GM23338 (cell line): Measurements from ENCODE around the gene MFNG. TPM values are rescaled to one million over a fixed set of nuclear protein-coding genes. Genes with fewer than 3 reads are reported as not detected.

ENCODE experiments used
- ATAC-seq: fragments of 200-7000 bp; cut with Tn5 transposase; 3 replicates; pipeline ENCODE4 v1.9.1; 2020
- DNase-seq: peaks from one replicate; pipeline ENCODE4 v3.0.0-alpha.2; 2015; ENCODE audit warnings: low spot score
- H2AFZ ChIP-seq: fragments of 200-600 bp; sonication (generic); 2 replicates; pipeline ENCODE4 v1.8.0; 2016; ENCODE audit warnings: antibody characterized with exemption, mild to moderate bottlenecking, moderate library complexity
- H3F3A ChIP-seq: fragments of 200-600 bp; sonication (generic); replicated peaks from 2 replicates; pipeline ENCODE4 v1.8.0; 2017; ENCODE audit warnings: antibody characterized with exemption, mixed run types, low read depth
- H3K27ac ChIP-seq: fragments of 200-600 bp; sonication (generic); 2 replicates; pipeline ENCODE4 v1.6.1; 2016; ENCODE audit warnings: low read depth
- H3K27me3 ChIP-seq: fragments of 200-600 bp; sonication (generic); 2 replicates; pipeline ENCODE4 v1.8.0; 2016; ENCODE audit warnings: mild to moderate bottlenecking, mixed run types, moderate library complexity; ENCODE audit not compliant: insufficient read depth
- H3K36me3 ChIP-seq: fragments of 200-600 bp; sonication (generic); 2 replicates; pipeline ENCODE4 v1.8.0; 2016; ENCODE audit warnings: mild to moderate bottlenecking; ENCODE audit not compliant: insufficient read depth
- H3K4me1 ChIP-seq: fragments of 200-600 bp; sonication (generic); 2 replicates; pipeline ENCODE4 v1.8.0; 2016; ENCODE audit warnings: mild to moderate bottlenecking, moderate library complexity; ENCODE audit not compliant: insufficient read depth
- H3K4me2 ChIP-seq: fragments of 200-600 bp; sonication (generic); 2 replicates; pipeline ENCODE4 v1.7.1; 2017; ENCODE audit warnings: mixed run types
- H3K4me3 ChIP-seq: fragments of 200-600 bp; sonication (generic); 2 replicates; pipeline ENCODE4 v1.6.1; 2016; ENCODE audit warnings: mixed run types
- H3K79me2 ChIP-seq: fragments of 200-600 bp; sonication (generic); replicated peaks from 2 replicates; pipeline ENCODE4 v1.8.0; 2017; ENCODE audit warnings: mild to moderate bottlenecking; ENCODE audit not compliant: insufficient read depth
- H3K9me2 ChIP-seq: fragments of 200-600 bp; sonication (generic); 2 replicates; pipeline ENCODE4 v1.8.0; 2017; ENCODE audit not compliant: insufficient read depth
- H4K20me1 ChIP-seq: fragments of 200-600 bp; sonication (generic); replicated peaks from 2 replicates; pipeline ENCODE4 v1.8.0; 2017; ENCODE audit warnings: mild to moderate bottlenecking; ENCODE audit not compliant: insufficient read depth
- H3K27ac Mint-ChIP-seq: 2 replicates; pipeline ENCODE4 v1.8.0; 2020; ENCODE audit warnings: inconsistent platforms, mild to moderate bottlenecking, moderate library complexity, mixed read lengths
- H3K27me3 Mint-ChIP-seq: 3 replicates; pipeline ENCODE4 v1.8.0; 2022; ENCODE audit warnings: low read depth, mild to moderate bottlenecking, moderate library complexity, mixed read lengths, inconsistent platforms; ENCODE audit not compliant: insufficient read depth, poor library complexity
- H3K36me3 Mint-ChIP-seq: 3 replicates; pipeline ENCODE4 v1.8.0; 2021; ENCODE audit warnings: low read depth, mild to moderate bottlenecking, inconsistent platforms, moderate library complexity, mixed read lengths
- H3K4me1 Mint-ChIP-seq: 3 replicates; pipeline ENCODE4 v1.8.0; 2020; ENCODE audit warnings: mild to moderate bottlenecking, inconsistent platforms, mixed read lengths
- H3K4me3 Mint-ChIP-seq: 3 replicates; pipeline ENCODE4 v1.8.0; 2021; ENCODE audit warnings: moderate library complexity, mild to moderate bottlenecking, inconsistent platforms, mixed read lengths
- H3K9me3 Mint-ChIP-seq: 3 replicates; pipeline ENCODE4 v1.8.0; 2020; ENCODE audit warnings: moderate library complexity, mild to moderate bottlenecking, inconsistent platforms, mixed read lengths
- CREB1 ChIP-seq: fragments of 250-450 bp; sonication (Bioruptor Pico); IDR thresholded peaks from 2 replicates; pipeline ENCODE4 v1.5.0; 2020; ENCODE audit warnings: low read depth, mild to moderate bottlenecking, moderate library complexity
- CTCF ChIP-seq, 2 experiments: fragments of 200-600 bp in 1 of 2; sonication (generic) in 1 of 2; conservative IDR thresholded peaks; 2 replicates each; pipeline versions ENCODE4 v1.5.1 to v1.6.1; 2016 to 2017; ENCODE audit warnings: antibody characterized with exemption in 2 of 2, low read depth in 2 of 2, mild to moderate bottlenecking in 2 of 2, moderate library complexity in 1 of 2
- ETS1 ChIP-seq: IDR thresholded peaks from 2 replicates; pipeline ENCODE4 v1.6.1; 2016; ENCODE audit warnings: antibody characterized with exemption
- EZH2 ChIP-seq: fragments of 200-600 bp; sonication (generic); IDR thresholded peaks from one replicate; pipeline ENCODE4 v1.8.0; 2017; ENCODE audit warnings: antibody characterized with exemption, mild to moderate bottlenecking, low read depth; ENCODE audit not compliant: unreplicated experiment
- JUNB ChIP-seq: IDR thresholded peaks from one replicate; pipeline ENCODE4 v1.6.1; 2016; ENCODE audit warnings: antibody characterized with exemption; ENCODE audit not compliant: unreplicated experiment
- NANOG ChIP-seq: IDR thresholded peaks from 2 replicates; pipeline ENCODE4 v1.6.1; 2016; ENCODE audit warnings: antibody characterized with exemption, borderline replicate concordance
- POLR2AphosphoS5 ChIP-seq: IDR thresholded peaks from 2 replicates; pipeline ENCODE4 v1.6.1; 2016; ENCODE audit warnings: antibody characterized with exemption, low read depth
- REST ChIP-seq: IDR thresholded peaks from one replicate; pipeline ENCODE4 v1.6.1; 2018; ENCODE audit warnings: antibody characterized with exemption; ENCODE audit not compliant: unreplicated experiment
- STAT1 ChIP-seq: IDR thresholded peaks from one replicate; pipeline ENCODE4 v1.6.1; 2016; ENCODE audit warnings: antibody characterized with exemption; ENCODE audit not compliant: unreplicated experiment
- ZNF114 ChIP-seq: fragments of 250-450 bp; sonication (Bioruptor Pico); IDR thresholded peaks from 2 replicates; pipeline ENCODE4 v1.5.0; 2020; ENCODE audit warnings: mild to moderate bottlenecking, moderate library complexity
- ZNF331 ChIP-seq: fragments of 250-450 bp; sonication (Bioruptor Pico); IDR thresholded peaks from 2 replicates; pipeline ENCODE4 v1.5.0; 2020; ENCODE audit warnings: low read depth, mild to moderate bottlenecking, moderate library complexity
- ZNF462 ChIP-seq: fragments of 250-450 bp; sonication (Bioruptor Pico); IDR thresholded peaks from 2 replicates; pipeline ENCODE4 v1.5.0; 2020; ENCODE audit warnings: mild to moderate bottlenecking, moderate library complexity
- polyA plus RNA-seq: library from polyadenylated mRNA; unstranded; fragments of >200 nt; fragmentation: Nextera tagmentation; extraction: Ambion mirVana; gene quantifications from 2 replicates; pipeline ENCODE4 v1.2.1, GENCODE V29; 2016
- total RNA-seq: library from RNA; depleted of rRNA; stranded (reverse); fragments of >200 nt; shearing (Covaris generic); gene quantifications from 2 replicates; pipeline ENCODE4 v1.2.3, GENCODE V29; 2014

Gene MFNG
- total and polyA plus RNA-seq, 2 experiments from 2014 or later, result 1.4 to 1.9 TPM

DNA sequence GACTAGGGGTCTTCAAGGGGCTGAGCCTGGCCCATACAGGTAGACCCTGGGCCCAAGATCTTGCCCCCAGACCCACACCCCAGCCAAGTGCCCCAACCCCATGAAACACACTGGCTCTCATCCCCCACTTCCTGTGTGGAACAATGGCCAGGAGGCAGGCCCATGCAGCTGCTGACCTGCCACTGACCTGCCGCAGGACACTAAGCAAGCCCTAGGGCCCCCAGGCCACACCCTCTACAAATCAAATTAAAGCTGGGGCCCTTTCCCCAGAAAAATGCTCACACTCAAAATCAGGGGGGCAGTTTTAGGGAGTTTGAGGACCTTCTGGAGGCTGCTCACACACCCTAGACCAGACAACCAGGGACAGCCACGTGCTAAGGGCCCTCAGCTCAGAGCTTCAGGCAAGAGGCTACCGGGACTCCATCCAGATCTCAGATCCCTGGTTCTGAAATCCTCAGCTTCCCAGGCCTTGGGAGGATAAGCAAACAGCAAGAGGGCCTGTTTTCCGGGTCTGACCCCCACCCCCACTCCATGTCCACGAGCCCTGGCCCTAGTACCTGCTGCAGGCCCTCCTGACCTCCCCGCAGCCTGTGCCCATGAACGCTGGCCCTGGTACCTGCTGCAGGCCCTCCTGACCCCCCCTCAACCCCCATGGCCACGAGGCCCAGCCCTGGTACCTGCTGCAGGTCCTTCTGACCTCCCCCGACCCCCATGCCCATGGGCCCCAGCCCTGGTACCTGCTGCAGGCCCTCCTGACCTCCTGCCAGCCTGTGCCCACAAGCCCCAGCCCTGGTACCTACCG lies 23.1 kb upstream of the MFNG start:
- Mint-ChIP-seq H3K27me3 (peaks cover 3% of the 10 kb centered on the region), H3K27ac (no peak overlapping the region), H3K9me3 (no peaks in the 10 kb centered on the region), H3K4me3 (no peak overlapping the region), H3K4me1 (peaks cover 16% of the 10 kb centered on the region), H3K36me3 (peaks cover 5% of the 10 kb centered on the region; the same call in 2 of the 3 replicates)
- Histone ChIP-seq H3F3A (no peaks in the 10 kb centered on the region), H3K9me2 (no peaks in the 10 kb centered on the region), H3K27me3 (no peaks in the 10 kb centered on the region), H3K4me1 (no peaks in the 10 kb centered on the region), H3K36me3 (no peaks in the 10 kb centered on the region), H3K27ac (no peak overlapping the region), H4K20me1 (no peaks in the 10 kb centered on the region), H2AFZ (no peak overlapping the region), H3K4me3 (no peak overlapping the region), H3K79me2 (no peaks in the 10 kb centered on the region), H3K4me2 (no peak overlapping the region)
- TF ChIP-seq ZNF114 (CRISPR knock-in tag) (no peak), REST (no peak), EZH2 (no peak), CTCF (conservative IDR thresholded peaks at IDR 0.05; ENCODE audit: low read depth in 2 of 2) (no peak), STAT1 (no peak), ZNF462 (CRISPR knock-in tag) (no peak), CREB1 (CRISPR knock-in tag) (no peak), ZNF331 (CRISPR knock-in tag) (no peak), ETS1 (no peak), POLR2AphosphoS5 (no peak), JUNB (no peak), NANOG (no peak)
- ATAC-seq (no peak), DNase-seq (no peak)
